A673 (cell line): Measurements from ENCODE around the gene CRLF2. TPM values are rescaled to one million over a fixed set of nuclear protein-coding genes. Genes with fewer than 3 reads are reported as not detected.
"Not testable (repeated sequence)": the region's sequence is repeated elsewhere in the genome, so short reads cannot be mapped to it uniquely, and the experiment has no call there.

ENCODE experiments used
- BruUV-seq: library from RNA; stranded (reverse); fragments of 400-500 nt; replicated peaks from 2 replicates; lab custom pipeline; 2021; lab: Mats Ljungman, UMichigan
- CTCF ChIA-PET: fragments of 300-600 bp; sonication (Branson Sonifier 250); formaldehyde crosslinking; loops from one replicate; lab custom pipeline; 2022; ENCODE audit warnings: antibody characterized with exemption; lab: Charles Lee
- POLR2A ChIA-PET: fragments of 300-600 bp; sonication (Branson Sonifier 250); formaldehyde crosslinking; loops from one replicate; lab custom pipeline; 2022; ENCODE audit warnings: antibody characterized with exemption; ENCODE audit not compliant: low non-redundant PET; lab: Charles Lee
- DNase-seq: peaks from one replicate; pipeline ENCODE4 v3.0.0-alpha.2; 2015; ENCODE audit warnings: low spot score
- H3K27ac ChIP-seq: fragments of 200-600 bp; sonication (generic); 2 replicates; pipeline ENCODE4 v1.5.1; 2016; ENCODE audit warnings: mixed run types, low read depth, mild to moderate bottlenecking, mixed read lengths, antibody characterized with exemption, low read length; ENCODE audit not compliant: poor library complexity, severe bottlenecking
- H3K27me3 ChIP-seq: fragments of 200-600 bp; sonication (generic); replicated peaks from 2 replicates; pipeline ENCODE4 v1.6.1; 2017; ENCODE audit warnings: mixed run types, low read depth, mild to moderate bottlenecking, mixed read lengths, antibody characterized with exemption, low read length; ENCODE audit not compliant: insufficient read depth, poor library complexity
- H3K36me3 ChIP-seq: fragments of 200-600 bp; sonication (generic); 2 replicates; pipeline ENCODE4 v1.6.1; 2016; ENCODE audit warnings: mixed run types, mild to moderate bottlenecking, mixed read lengths, antibody characterized with exemption, low read length; ENCODE audit not compliant: insufficient read depth, poor library complexity, severe bottlenecking
- H3K4me1 ChIP-seq: fragments of 200-600 bp; sonication (generic); 2 replicates; pipeline ENCODE4 v1.6.1; 2017; ENCODE audit warnings: mixed run types, mild to moderate bottlenecking, mixed read lengths, antibody characterized with exemption, low read length; ENCODE audit not compliant: insufficient read depth, poor library complexity, severe bottlenecking
- H3K4me3 ChIP-seq: fragments of 200-600 bp; sonication (generic); 2 replicates; pipeline ENCODE4 v1.5.1; 2016; ENCODE audit warnings: low read depth, mixed run types, mild to moderate bottlenecking, mixed read lengths, low read length; ENCODE audit not compliant: poor library complexity, severe bottlenecking
- H3K9me3 ChIP-seq: fragments of 200-600 bp; sonication (generic); 2 replicates; pipeline ENCODE4 v1.6.1; 2016; ENCODE audit warnings: mixed run types, low read depth, mild to moderate bottlenecking, mixed read lengths, antibody characterized with exemption, low read length; ENCODE audit not compliant: poor library complexity, severe bottlenecking
- CTCF ChIP-seq: fragments of 300-800, 200-600 bp; sonication (generic); conservative IDR thresholded peaks from 2 replicates; pipeline ENCODE4 v1.5.1; 2017; ENCODE audit warnings: low read depth, mild to moderate bottlenecking, antibody characterized with exemption, low read length, moderate library complexity, mixed read lengths
- EZH2 ChIP-seq: fragments of 200-600 bp; sonication (generic); IDR thresholded peaks from 2 replicates; pipeline ENCODE4 v1.6.1; 2017; ENCODE audit warnings: borderline replicate concordance, low read depth, mild to moderate bottlenecking, mixed read lengths, antibody characterized with exemption, low read length; ENCODE audit not compliant: poor library complexity, severe bottlenecking
- intact Hi-C: fragments of 100-400 bp; cut with micrococcal nuclease; formaldehyde crosslinking; loops from one replicate; pipeline ENCODE4 v1.10.0; 2022; ENCODE audit not compliant: unreplicated experiment
- total RNA-seq: library from RNA; stranded (reverse); gene quantifications from 2 replicates; pipeline ENCODE4 v1.2.3, GENCODE V29; 2021

Gene CRLF2
- total RNA-seq, 1 experiment from 2014 or later, result not detected

- no TSS peak for BruUV-seq
- Histone ChIP-seq H3K9me3 (no peaks in the 10 kb centered on the region), H3K27me3 (no peaks in the 10 kb centered on the region), H3K4me3 (no peak overlapping the region), H3K27ac (no peak overlapping the region), H3K4me1 (no peaks in the 10 kb centered on the region), H3K36me3 (no peaks in the 10 kb centered on the region)
- TF ChIP-seq CTCF, result no peak
- TF ChIP-seq EZH2, result no peak
- intact Hi-C loops, result no loop called here
- DNase-seq, result no peak
- ChIA-PET POLR2A (no interaction called here), CTCF (no interaction called here)
Observed at GRCh38 chrX:1172496-1172895, 40.0 kb downstream of the CRLF2 start.

- H3K4me3 ChIP-seq, intact Hi-C loops, BruUV-seq, POLR2A ChIA-PET, CTCF ChIA-PET, DNase-seq, H3K4me1 ChIP-seq, H3K27me3 ChIP-seq, H3K9me3 ChIP-seq, H3K36me3 ChIP-seq, H3K27ac ChIP-seq: not testable (repeated sequence)
Observed at GRCh38 chrX:1171915-1172314, 40.5 kb downstream of the CRLF2 start.

DNA sequence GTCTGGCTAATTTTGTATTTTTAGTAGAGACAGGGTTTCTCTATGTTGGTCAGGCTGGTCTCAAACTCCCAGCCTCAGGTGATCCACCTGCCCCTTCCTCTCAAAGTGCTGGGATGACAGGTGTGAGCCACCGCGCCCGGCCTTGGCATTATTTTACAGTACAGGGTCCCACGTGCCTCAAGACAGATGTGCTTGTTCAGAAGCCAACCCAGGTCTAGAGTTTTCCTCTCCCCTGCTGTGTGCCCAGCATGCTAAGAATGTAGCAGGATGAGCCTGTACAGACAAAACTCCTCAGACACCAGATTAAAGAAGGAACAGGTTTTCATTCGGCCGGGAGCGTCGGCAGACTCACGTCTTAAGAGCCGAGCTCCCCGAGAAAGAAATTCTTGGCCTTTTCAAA, 42.2 kb downstream of the CRLF2 start:
- intact Hi-C loops, result no loop called here
- Histone ChIP-seq H3K27ac (no peak overlapping the region), H3K27me3 (no peaks in the 10 kb centered on the region), H3K9me3 (no peaks in the 10 kb centered on the region), H3K4me3 (no peak overlapping the region), H3K4me1 (no peaks in the 10 kb centered on the region), H3K36me3 (no peaks in the 10 kb centered on the region)
- no peak for TF ChIP-seq EZH2
- no peak for TF ChIP-seq CTCF
- no TSS peak for BruUV-seq
- DNase-seq, result peak; percentile 10
- ChIA-PET CTCF (no interaction called here), POLR2A (no interaction called here)

GRCh38 chrX:1169189-1169588, 43.3 kb downstream of the CRLF2 start:
- ChIA-PET POLR2A (no interaction called here), CTCF (no interaction called here)
- no peak for TF ChIP-seq CTCF
- Histone ChIP-seq H3K27ac (no peak overlapping the region), H3K36me3 (no peaks in the 10 kb centered on the region), H3K9me3 (no peaks in the 10 kb centered on the region), H3K4me1 (no peaks in the 10 kb centered on the region), H3K4me3 (no peak overlapping the region), H3K27me3 (no peaks in the 10 kb centered on the region)
- intact Hi-C loops, result no loop called here
- no peak for DNase-seq
- no TSS peak for BruUV-seq
